ENCODE results near the gene SVOP. TPM values are rescaled to one million over a fixed set of nuclear protein-coding genes. Genes with fewer than 3 reads are reported as not detected.

SVOP gene
- total and polyA plus RNA-seq, 2 of the 4 experiments (the other 2 are of a cell fraction): not detected

DNA sequence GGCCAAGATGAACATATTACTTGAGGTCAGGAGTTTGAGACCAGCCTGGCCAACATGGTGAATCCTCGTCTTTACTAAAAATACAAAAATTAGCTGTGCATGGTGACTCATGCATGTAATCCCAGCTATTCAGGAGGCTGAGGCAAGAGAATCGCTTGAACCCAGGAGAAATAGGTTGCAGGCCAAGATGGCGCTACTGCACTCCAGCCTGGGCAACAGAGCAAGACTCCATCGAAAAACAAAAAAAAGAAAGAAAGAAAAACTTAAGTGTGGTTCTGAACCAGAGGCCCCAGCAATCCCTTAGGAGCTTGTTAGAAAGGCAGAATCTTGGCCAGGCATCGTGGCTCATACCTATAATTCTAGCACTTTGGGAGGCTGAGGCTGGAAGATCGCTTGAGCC, 24.5 kb downstream of the SVOP start:
- dilution Hi-C loops (cut with HindIII; ENCODE audit: low sequenced_read_pairs, unreplicated experiment): no loop called here
- Histone ChIP-seq H3K4me2 (ENCODE audit: low read depth, low read length) (no peak overlapping the region), H3K36me3 (ENCODE audit: control insufficient read depth, insufficient read depth, low read length) (no peaks in the 10 kb centered on the region), H4K91ac (ENCODE audit: insufficient read depth, low read depth, low read length) (no peak overlapping the region), H3K18ac (ENCODE audit: low read depth, low read length) (no peak overlapping the region), H2BK20ac (ENCODE audit: low read depth, low read length) (no peak overlapping the region), H3K4ac (ENCODE audit: low read depth, low read length) (no peak overlapping the region), H3K9me1 (ENCODE audit: insufficient read depth, low read length) (no peaks in the 10 kb centered on the region), H4K8ac (ENCODE audit: low read depth in 2 of 2, low read length in 2 of 2) (no peak overlapping the region), H4K5ac (ENCODE audit: low read depth, low read length) (no peak overlapping the region), H2BK120ac (ENCODE audit: low read depth, low read length) (no peak overlapping the region), H3K9ac (ENCODE audit: low read depth, low read length) (no peak overlapping the region), H3K23ac (ENCODE audit: low read depth, low read length) (no peak overlapping the region), H2AFZ (replicated peaks; ENCODE audit: low read length, poor library complexity) (no peak overlapping the region), H3K9me3 (ENCODE audit: control insufficient read depth, insufficient read depth, low read length) (no peaks in the 10 kb centered on the region), H3K79me1 (ENCODE audit: low read depth in 1 of 2, low read length in 2 of 2) (no peaks in the 10 kb centered on the region), H3K56ac (ENCODE audit: extremely low read depth, insufficient read depth, low read length) (no peak overlapping the region), H3K14ac (replicated peaks; ENCODE audit: low read depth, low read length) (no peak overlapping the region), H3K4me1 (ENCODE audit: control insufficient read depth, insufficient read depth, low read length) (no peaks in the 10 kb centered on the region), H2AK9ac (replicated peaks; ENCODE audit: low read depth, low read length, poor library complexity) (no peak overlapping the region), H2BK15ac (ENCODE audit: low read depth, low read length) (no peak overlapping the region), H3K27me3 (ENCODE audit: control insufficient read depth, insufficient read depth, low read length) (0 out of 2 replicates have a peak, but pooled peaks cover 4% of the 10 kb centered on the region), H3K4me3 (ENCODE audit: insufficient read depth, low read depth, low read length) (no peak overlapping the region), H2AK5ac (ENCODE audit: low read depth, low read length) (no peak overlapping the region), H4K20me1 (ENCODE audit: insufficient read depth, low read length) (no peaks in the 10 kb centered on the region), H2BK5ac (ENCODE audit: low read depth, low read length, poor library complexity, severe bottlenecking) (no peak overlapping the region), H3K27ac (ENCODE audit: insufficient read depth, low read length) (no peak overlapping the region)
- ChIA-PET CTCF (no interaction called here), POLR2A (ENCODE audit: unreplicated experiment) (no interaction called here)
- no TSS peak for BruUV-seq (replicated peaks)
- WGBS, 2 experiments (ENCODE audit: extremely low coverage in 2 of 2, insufficient read length in 1 of 2): 82% methylated on average over 1 of the region's 6 CpGs; no CpG with 5 or more reads in 1 of the 2 experiments
- intact Hi-C loops (cut with micrococcal nuclease): no loop called here
- in situ Hi-C loops (cut with MboI; ENCODE audit: low sequenced_read_pairs): no loop called here
- DNase-seq (no peak), ATAC-seq (ENCODE audit: low read depth) (no peak)
- TF ChIP-seq RCOR1 (IDR thresholded peaks at IDR 0.05; ENCODE audit: insufficient replicate concordance, low read length) (no peak), FOS (IDR thresholded peaks at IDR 0.05; ENCODE audit: low read depth, low read length) (no peak), NFE2L2 (IDR thresholded peaks at IDR 0.05; ENCODE audit: low read depth, low read length) (no peak), RFX5 (IDR thresholded peaks at IDR 0.05; ENCODE audit: low read depth, low read length) (no peak), MAFK (IDR thresholded peaks at IDR 0.05; ENCODE audit: low read depth, low read length) (no peak), CHD1 (IDR thresholded peaks at IDR 0.05; ENCODE audit: low read depth, low read length) (no peak), SMC3 (IDR thresholded peaks at IDR 0.05; ENCODE audit: low read depth, low read length) (no peak), MXI1 (IDR thresholded peaks at IDR 0.05; ENCODE audit: borderline replicate concordance, low read depth, low read length) (no peak), CEBPB (IDR thresholded peaks at IDR 0.05; ENCODE audit: low read depth, low read length) (no peak)
- TF ChIP-seq, protein P1, sequence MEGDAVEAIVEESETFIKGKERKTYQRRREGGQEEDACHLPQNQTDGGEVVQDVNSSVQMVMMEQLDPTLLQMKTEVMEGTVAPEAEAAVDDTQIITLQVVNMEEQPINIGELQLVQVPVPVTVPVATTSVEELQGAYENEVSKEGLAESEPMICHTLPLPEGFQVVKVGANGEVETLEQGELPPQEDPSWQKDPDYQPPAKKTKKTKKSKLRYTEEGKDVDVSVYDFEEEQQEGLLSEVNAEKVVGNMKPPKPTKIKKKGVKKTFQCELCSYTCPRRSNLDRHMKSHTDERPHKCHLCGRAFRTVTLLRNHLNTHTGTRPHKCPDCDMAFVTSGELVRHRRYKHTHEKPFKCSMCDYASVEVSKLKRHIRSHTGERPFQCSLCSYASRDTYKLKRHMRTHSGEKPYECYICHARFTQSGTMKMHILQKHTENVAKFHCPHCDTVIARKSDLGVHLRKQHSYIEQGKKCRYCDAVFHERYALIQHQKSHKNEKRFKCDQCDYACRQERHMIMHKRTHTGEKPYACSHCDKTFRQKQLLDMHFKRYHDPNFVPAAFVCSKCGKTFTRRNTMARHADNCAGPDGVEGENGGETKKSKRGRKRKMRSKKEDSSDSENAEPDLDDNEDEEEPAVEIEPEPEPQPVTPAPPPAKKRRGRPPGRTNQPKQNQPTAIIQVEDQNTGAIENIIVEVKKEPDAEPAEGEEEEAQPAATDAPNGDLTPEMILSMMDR (conservative IDR thresholded peaks at IDR 0.05; ENCODE audit: low read depth, low read length): no peak
